GM23338 (cell line): ENCODE measurements around the gene OOEP. TPM values are rescaled to one million over a fixed set of nuclear protein-coding genes. Genes with fewer than 3 reads are reported as not detected.

Experiments used
- ATAC-seq: fragments of 200-7000 bp; cut with Tn5 transposase; 3 replicates; pipeline ENCODE4 v1.9.1; 2020
- DNase-seq: peaks from one replicate; pipeline ENCODE4 v3.0.0-alpha.2; 2015; ENCODE audit warnings: low spot score
- H2AFZ ChIP-seq: fragments of 200-600 bp; sonication (generic); 2 replicates; pipeline ENCODE4 v1.8.0; 2016; ENCODE audit warnings: antibody characterized with exemption, mild to moderate bottlenecking, moderate library complexity
- H3F3A ChIP-seq: fragments of 200-600 bp; sonication (generic); replicated peaks from 2 replicates; pipeline ENCODE4 v1.8.0; 2017; ENCODE audit warnings: antibody characterized with exemption, mixed run types, low read depth
- H3K27ac ChIP-seq: fragments of 200-600 bp; sonication (generic); 2 replicates; pipeline ENCODE4 v1.6.1; 2016; ENCODE audit warnings: low read depth
- H3K27me3 ChIP-seq: fragments of 200-600 bp; sonication (generic); 2 replicates; pipeline ENCODE4 v1.8.0; 2016; ENCODE audit warnings: mild to moderate bottlenecking, mixed run types, moderate library complexity; ENCODE audit not compliant: insufficient read depth
- H3K36me3 ChIP-seq: fragments of 200-600 bp; sonication (generic); 2 replicates; pipeline ENCODE4 v1.8.0; 2016; ENCODE audit warnings: mild to moderate bottlenecking; ENCODE audit not compliant: insufficient read depth
- H3K4me1 ChIP-seq: fragments of 200-600 bp; sonication (generic); 2 replicates; pipeline ENCODE4 v1.8.0; 2016; ENCODE audit warnings: mild to moderate bottlenecking, moderate library complexity; ENCODE audit not compliant: insufficient read depth
- H3K4me2 ChIP-seq: fragments of 200-600 bp; sonication (generic); 2 replicates; pipeline ENCODE4 v1.7.1; 2017; ENCODE audit warnings: mixed run types
- H3K4me3 ChIP-seq: fragments of 200-600 bp; sonication (generic); 2 replicates; pipeline ENCODE4 v1.6.1; 2016; ENCODE audit warnings: mixed run types
- H3K79me2 ChIP-seq: fragments of 200-600 bp; sonication (generic); replicated peaks from 2 replicates; pipeline ENCODE4 v1.8.0; 2017; ENCODE audit warnings: mild to moderate bottlenecking; ENCODE audit not compliant: insufficient read depth
- H3K9me2 ChIP-seq: fragments of 200-600 bp; sonication (generic); 2 replicates; pipeline ENCODE4 v1.8.0; 2017; ENCODE audit not compliant: insufficient read depth
- H4K20me1 ChIP-seq: fragments of 200-600 bp; sonication (generic); replicated peaks from 2 replicates; pipeline ENCODE4 v1.8.0; 2017; ENCODE audit warnings: mild to moderate bottlenecking; ENCODE audit not compliant: insufficient read depth
- H3K27ac Mint-ChIP-seq: 2 replicates; pipeline ENCODE4 v1.8.0; 2020; ENCODE audit warnings: inconsistent platforms, mild to moderate bottlenecking, moderate library complexity, mixed read lengths
- H3K27me3 Mint-ChIP-seq: 3 replicates; pipeline ENCODE4 v1.8.0; 2022; ENCODE audit warnings: low read depth, mild to moderate bottlenecking, moderate library complexity, mixed read lengths, inconsistent platforms; ENCODE audit not compliant: insufficient read depth, poor library complexity
- H3K36me3 Mint-ChIP-seq: 3 replicates; pipeline ENCODE4 v1.8.0; 2021; ENCODE audit warnings: low read depth, mild to moderate bottlenecking, inconsistent platforms, moderate library complexity, mixed read lengths
- H3K4me1 Mint-ChIP-seq: 3 replicates; pipeline ENCODE4 v1.8.0; 2020; ENCODE audit warnings: mild to moderate bottlenecking, inconsistent platforms, mixed read lengths
- H3K4me3 Mint-ChIP-seq: 3 replicates; pipeline ENCODE4 v1.8.0; 2021; ENCODE audit warnings: moderate library complexity, mild to moderate bottlenecking, inconsistent platforms, mixed read lengths
- H3K9me3 Mint-ChIP-seq: 3 replicates; pipeline ENCODE4 v1.8.0; 2020; ENCODE audit warnings: moderate library complexity, mild to moderate bottlenecking, inconsistent platforms, mixed read lengths
- CREB1 ChIP-seq: fragments of 250-450 bp; sonication (Bioruptor Pico); IDR thresholded peaks from 2 replicates; pipeline ENCODE4 v1.5.0; 2020; ENCODE audit warnings: low read depth, mild to moderate bottlenecking, moderate library complexity
- EZH2 ChIP-seq: fragments of 200-600 bp; sonication (generic); IDR thresholded peaks from one replicate; pipeline ENCODE4 v1.8.0; 2017; ENCODE audit warnings: antibody characterized with exemption, mild to moderate bottlenecking, low read depth; ENCODE audit not compliant: unreplicated experiment
- EZH2phosphoT487 ChIP-seq: fragments of 200-600 bp; sonication (generic); IDR thresholded peaks from one replicate; pipeline ENCODE4 v1.8.1; 2018; ENCODE audit warnings: antibody characterized with exemption; ENCODE audit not compliant: unreplicated experiment
- JUNB ChIP-seq: IDR thresholded peaks from one replicate; pipeline ENCODE4 v1.6.1; 2016; ENCODE audit warnings: antibody characterized with exemption; ENCODE audit not compliant: unreplicated experiment
- NANOG ChIP-seq: IDR thresholded peaks from 2 replicates; pipeline ENCODE4 v1.6.1; 2016; ENCODE audit warnings: antibody characterized with exemption, borderline replicate concordance
- POLR2AphosphoS5 ChIP-seq: IDR thresholded peaks from 2 replicates; pipeline ENCODE4 v1.6.1; 2016; ENCODE audit warnings: antibody characterized with exemption, low read depth
- REST ChIP-seq: IDR thresholded peaks from one replicate; pipeline ENCODE4 v1.6.1; 2018; ENCODE audit warnings: antibody characterized with exemption; ENCODE audit not compliant: unreplicated experiment
- STAT1 ChIP-seq: IDR thresholded peaks from one replicate; pipeline ENCODE4 v1.6.1; 2016; ENCODE audit warnings: antibody characterized with exemption; ENCODE audit not compliant: unreplicated experiment
- ZNF114 ChIP-seq: fragments of 250-450 bp; sonication (Bioruptor Pico); IDR thresholded peaks from 2 replicates; pipeline ENCODE4 v1.5.0; 2020; ENCODE audit warnings: mild to moderate bottlenecking, moderate library complexity
- ZNF331 ChIP-seq: fragments of 250-450 bp; sonication (Bioruptor Pico); IDR thresholded peaks from 2 replicates; pipeline ENCODE4 v1.5.0; 2020; ENCODE audit warnings: low read depth, mild to moderate bottlenecking, moderate library complexity
- polyA plus RNA-seq: library from polyadenylated mRNA; unstranded; fragments of >200 nt; fragmentation: Nextera tagmentation; extraction: Ambion mirVana; gene quantifications from 2 replicates; pipeline ENCODE4 v1.2.1, GENCODE V29; 2016
- total RNA-seq: library from RNA; depleted of rRNA; stranded (reverse); fragments of >200 nt; shearing (Covaris generic); gene quantifications from 2 replicates; pipeline ENCODE4 v1.2.3, GENCODE V29; 2014
- TF ChIP-seq, protein P1 (sequence below): IDR thresholded peaks from 2 replicates; pipeline ENCODE4 v1.6.1; 2016; ENCODE audit warnings: antibody characterized with exemption
- TF ChIP-seq, protein P2 (sequence below), 2 experiments: fragments of 200-600 bp in 1 of 2; sonication (generic) in 1 of 2; conservative IDR thresholded peaks; 2 replicates each; pipeline versions ENCODE4 v1.5.1 to v1.6.1; 2016 to 2017; ENCODE audit warnings: antibody characterized with exemption in 2 of 2, low read depth in 2 of 2, mild to moderate bottlenecking in 2 of 2, moderate library complexity in 1 of 2
- TF ChIP-seq, protein P3 (sequence below): fragments of 250-450 bp; sonication (Bioruptor Pico); IDR thresholded peaks from 2 replicates; pipeline ENCODE4 v1.5.0; 2020; ENCODE audit warnings: mild to moderate bottlenecking, moderate library complexity

The OOEP gene
- total and polyA plus RNA-seq, 2 experiments from 2014 or later: 0.73 TPM; not detected in 1

GRCh38 chr6:73369157-73369556, 540 bp downstream of the OOEP start:
- Histone ChIP-seq H3K27ac (no peak overlapping the region), H3K27me3 (no peaks in the 10 kb centered on the region), H3K4me1 (peaks cover 11% of the 10 kb centered on the region; the same call in 1 of the 2 replicates), H3K79me2 (no peaks in the 10 kb centered on the region), H2AFZ (0 out of 2 replicates have a peak overlapping the region, but pooled peaks have one; percentile 16), H3K4me3 (no peak overlapping the region), H4K20me1 (no peaks in the 10 kb centered on the region), H3K36me3 (no peaks in the 10 kb centered on the region), H3K4me2 (no peak overlapping the region), H3K9me2 (no peaks in the 10 kb centered on the region), H3F3A (no peaks in the 10 kb centered on the region)
- Mint-ChIP-seq H3K4me1 (peaks cover 8% of the 10 kb centered on the region), H3K36me3 (no peaks in the 10 kb centered on the region), H3K4me3 (no peak overlapping the region), H3K27ac (no peak overlapping the region), H3K9me3 (peaks cover 10% of the 10 kb centered on the region; the same call in 2 of the 3 replicates), H3K27me3 (peaks cover 2% of the 10 kb centered on the region)
- DNase-seq (no peak), ATAC-seq (no peak)
- TF ChIP-seq, protein P1, sequence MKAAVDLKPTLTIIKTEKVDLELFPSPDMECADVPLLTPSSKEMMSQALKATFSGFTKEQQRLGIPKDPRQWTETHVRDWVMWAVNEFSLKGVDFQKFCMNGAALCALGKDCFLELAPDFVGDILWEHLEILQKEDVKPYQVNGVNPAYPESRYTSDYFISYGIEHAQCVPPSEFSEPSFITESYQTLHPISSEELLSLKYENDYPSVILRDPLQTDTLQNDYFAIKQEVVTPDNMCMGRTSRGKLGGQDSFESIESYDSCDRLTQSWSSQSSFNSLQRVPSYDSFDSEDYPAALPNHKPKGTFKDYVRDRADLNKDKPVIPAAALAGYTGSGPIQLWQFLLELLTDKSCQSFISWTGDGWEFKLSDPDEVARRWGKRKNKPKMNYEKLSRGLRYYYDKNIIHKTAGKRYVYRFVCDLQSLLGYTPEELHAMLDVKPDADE: no peak
- no peak for TF ChIP-seq JUNB
- no peak for TF ChIP-seq POLR2AphosphoS5
- TF ChIP-seq, protein P2, sequence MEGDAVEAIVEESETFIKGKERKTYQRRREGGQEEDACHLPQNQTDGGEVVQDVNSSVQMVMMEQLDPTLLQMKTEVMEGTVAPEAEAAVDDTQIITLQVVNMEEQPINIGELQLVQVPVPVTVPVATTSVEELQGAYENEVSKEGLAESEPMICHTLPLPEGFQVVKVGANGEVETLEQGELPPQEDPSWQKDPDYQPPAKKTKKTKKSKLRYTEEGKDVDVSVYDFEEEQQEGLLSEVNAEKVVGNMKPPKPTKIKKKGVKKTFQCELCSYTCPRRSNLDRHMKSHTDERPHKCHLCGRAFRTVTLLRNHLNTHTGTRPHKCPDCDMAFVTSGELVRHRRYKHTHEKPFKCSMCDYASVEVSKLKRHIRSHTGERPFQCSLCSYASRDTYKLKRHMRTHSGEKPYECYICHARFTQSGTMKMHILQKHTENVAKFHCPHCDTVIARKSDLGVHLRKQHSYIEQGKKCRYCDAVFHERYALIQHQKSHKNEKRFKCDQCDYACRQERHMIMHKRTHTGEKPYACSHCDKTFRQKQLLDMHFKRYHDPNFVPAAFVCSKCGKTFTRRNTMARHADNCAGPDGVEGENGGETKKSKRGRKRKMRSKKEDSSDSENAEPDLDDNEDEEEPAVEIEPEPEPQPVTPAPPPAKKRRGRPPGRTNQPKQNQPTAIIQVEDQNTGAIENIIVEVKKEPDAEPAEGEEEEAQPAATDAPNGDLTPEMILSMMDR (conservative IDR thresholded peaks at IDR 0.05; ENCODE audit: low read depth in 2 of 2): no peak
- no peak for TF ChIP-seq NANOG
- no peak for TF ChIP-seq ZNF331 (CRISPR knock-in tag)
- TF ChIP-seq CREB1 (CRISPR knock-in tag): no peak
- no peak for TF ChIP-seq STAT1
- TF ChIP-seq EZH2phosphoT487: no peak
- TF ChIP-seq ZNF114: no peak
- TF ChIP-seq REST: no peak
- TF ChIP-seq, protein P3, sequence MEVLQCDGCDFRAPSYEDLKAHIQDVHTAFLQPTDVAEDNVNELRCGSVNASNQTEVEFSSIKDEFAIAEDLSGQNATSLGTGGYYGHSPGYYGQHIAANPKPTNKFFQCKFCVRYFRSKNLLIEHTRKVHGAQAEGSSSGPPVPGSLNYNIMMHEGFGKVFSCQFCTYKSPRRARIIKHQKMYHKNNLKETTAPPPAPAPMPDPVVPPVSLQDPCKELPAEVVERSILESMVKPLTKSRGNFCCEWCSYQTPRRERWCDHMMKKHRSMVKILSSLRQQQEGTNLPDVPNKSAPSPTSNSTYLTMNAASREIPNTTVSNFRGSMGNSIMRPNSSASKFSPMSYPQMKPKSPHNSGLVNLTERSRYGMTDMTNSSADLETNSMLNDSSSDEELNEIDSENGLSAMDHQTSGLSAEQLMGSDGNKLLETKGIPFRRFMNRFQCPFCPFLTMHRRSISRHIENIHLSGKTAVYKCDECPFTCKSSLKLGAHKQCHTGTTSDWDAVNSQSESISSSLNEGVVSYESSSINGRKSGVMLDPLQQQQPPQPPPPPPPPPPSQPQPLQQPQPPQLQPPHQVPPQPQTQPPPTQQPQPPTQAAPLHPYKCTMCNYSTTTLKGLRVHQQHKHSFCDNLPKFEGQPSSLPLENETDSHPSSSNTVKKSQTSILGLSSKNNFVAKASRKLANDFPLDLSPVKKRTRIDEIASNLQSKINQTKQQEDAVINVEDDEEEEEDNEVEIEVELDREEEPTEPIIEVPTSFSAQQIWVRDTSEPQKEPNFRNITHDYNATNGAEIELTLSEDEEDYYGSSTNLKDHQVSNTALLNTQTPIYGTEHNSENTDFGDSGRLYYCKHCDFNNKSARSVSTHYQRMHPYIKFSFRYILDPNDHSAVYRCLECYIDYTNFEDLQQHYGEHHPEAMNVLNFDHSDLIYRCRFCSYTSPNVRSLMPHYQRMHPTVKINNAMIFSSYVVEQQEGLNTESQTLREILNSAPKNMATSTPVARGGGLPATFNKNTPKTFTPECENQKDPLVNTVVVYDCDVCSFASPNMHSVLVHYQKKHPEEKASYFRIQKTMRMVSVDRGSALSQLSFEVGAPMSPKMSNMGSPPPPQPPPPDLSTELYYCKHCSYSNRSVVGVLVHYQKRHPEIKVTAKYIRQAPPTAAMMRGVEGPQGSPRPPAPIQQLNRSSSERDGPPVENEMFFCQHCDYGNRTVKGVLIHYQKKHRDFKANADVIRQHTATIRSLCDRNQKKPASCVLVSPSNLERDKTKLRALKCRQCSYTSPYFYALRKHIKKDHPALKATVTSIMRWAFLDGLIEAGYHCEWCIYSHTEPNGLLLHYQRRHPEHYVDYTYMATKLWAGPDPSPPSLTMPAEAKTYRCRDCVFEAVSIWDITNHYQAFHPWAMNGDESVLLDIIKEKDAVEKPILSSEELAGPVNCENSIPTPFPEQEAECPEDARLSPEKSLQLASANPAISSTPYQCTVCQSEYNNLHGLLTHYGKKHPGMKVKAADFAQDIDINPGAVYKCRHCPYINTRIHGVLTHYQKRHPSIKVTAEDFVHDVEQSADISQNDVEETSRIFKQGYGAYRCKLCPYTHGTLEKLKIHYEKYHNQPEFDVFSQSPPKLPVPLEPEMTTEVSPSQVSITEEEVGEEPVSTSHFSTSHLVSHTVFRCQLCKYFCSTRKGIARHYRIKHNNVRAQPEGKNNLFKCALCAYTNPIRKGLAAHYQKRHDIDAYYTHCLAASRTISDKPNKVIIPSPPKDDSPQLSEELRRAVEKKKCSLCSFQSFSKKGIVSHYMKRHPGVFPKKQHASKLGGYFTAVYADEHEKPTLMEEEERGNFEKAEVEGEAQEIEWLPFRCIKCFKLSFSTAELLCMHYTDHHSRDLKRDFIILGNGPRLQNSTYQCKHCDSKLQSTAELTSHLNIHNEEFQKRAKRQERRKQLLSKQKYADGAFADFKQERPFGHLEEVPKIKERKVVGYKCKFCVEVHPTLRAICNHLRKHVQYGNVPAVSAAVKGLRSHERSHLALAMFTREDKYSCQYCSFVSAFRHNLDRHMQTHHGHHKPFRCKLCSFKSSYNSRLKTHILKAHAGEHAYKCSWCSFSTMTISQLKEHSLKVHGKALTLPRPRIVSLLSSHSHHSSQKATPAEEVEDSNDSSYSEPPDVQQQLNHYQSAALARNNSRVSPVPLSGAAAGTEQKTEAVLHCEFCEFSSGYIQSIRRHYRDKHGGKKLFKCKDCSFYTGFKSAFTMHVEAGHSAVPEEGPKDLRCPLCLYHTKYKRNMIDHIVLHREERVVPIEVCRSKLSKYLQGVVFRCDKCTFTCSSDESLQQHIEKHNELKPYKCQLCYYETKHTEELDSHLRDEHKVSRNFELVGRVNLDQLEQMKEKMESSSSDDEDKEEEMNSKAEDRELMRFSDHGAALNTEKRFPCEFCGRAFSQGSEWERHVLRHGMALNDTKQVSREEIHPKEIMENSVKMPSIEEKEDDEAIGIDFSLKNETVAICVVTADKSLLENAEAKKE (CRISPR knock-in tag): no peak
- no peak for TF ChIP-seq EZH2
